DND-41 (cell line): ENCODE data around the gene MYL10.

Experiments
- EZH2 ChIP-seq: IDR thresholded peaks from 3 replicates; pipeline ENCODE4 v1.6.1; 2012; ENCODE audit warnings: borderline replicate concordance, low read depth, mild to moderate bottlenecking, moderate library complexity, low read length, inconsistent platforms; ENCODE audit not compliant: severe bottlenecking
- TF ChIP-seq, protein P1 (sequence below): IDR thresholded peaks from 2 replicates; pipeline ENCODE4 v1.5.1; 2012; ENCODE audit warnings: borderline replicate concordance, low read length, moderate library complexity, mild to moderate bottlenecking; ENCODE audit not compliant: poor library complexity, severe bottlenecking; ENCODE audit errors: extremely low read depth

- TF ChIP-seq, protein P1, sequence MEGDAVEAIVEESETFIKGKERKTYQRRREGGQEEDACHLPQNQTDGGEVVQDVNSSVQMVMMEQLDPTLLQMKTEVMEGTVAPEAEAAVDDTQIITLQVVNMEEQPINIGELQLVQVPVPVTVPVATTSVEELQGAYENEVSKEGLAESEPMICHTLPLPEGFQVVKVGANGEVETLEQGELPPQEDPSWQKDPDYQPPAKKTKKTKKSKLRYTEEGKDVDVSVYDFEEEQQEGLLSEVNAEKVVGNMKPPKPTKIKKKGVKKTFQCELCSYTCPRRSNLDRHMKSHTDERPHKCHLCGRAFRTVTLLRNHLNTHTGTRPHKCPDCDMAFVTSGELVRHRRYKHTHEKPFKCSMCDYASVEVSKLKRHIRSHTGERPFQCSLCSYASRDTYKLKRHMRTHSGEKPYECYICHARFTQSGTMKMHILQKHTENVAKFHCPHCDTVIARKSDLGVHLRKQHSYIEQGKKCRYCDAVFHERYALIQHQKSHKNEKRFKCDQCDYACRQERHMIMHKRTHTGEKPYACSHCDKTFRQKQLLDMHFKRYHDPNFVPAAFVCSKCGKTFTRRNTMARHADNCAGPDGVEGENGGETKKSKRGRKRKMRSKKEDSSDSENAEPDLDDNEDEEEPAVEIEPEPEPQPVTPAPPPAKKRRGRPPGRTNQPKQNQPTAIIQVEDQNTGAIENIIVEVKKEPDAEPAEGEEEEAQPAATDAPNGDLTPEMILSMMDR, result no peak
- no peak for TF ChIP-seq EZH2
Measured at GRCh38 chr7:101572156-101572555, 56.9 kb downstream of the MYL10 start.
